ENCODE results near the gene PHLDB3.

- TF ChIP-seq CTCF (IDR thresholded peaks at IDR 0.05 in 8 of 11, conservative IDR thresholded peaks at IDR 0.05 in 3 of 11) (no peak), POLR2A (IDR thresholded peaks at IDR 0.05) (no peak)
Observed at GRCh38 chr19:43524922-43525835, 20.6 kb upstream of the PHLDB3 start.
